DOHH2 (cell line): ENCODE results near the gene PAX6.

Experiments used
- CTCF ChIP-seq: fragments of 200-600 bp; sonication (generic); IDR thresholded peaks from one replicate; pipeline ENCODE4 v1.5.1; 2014; ENCODE audit warnings: antibody characterized with exemption, mild to moderate bottlenecking, low read depth, low read length; ENCODE audit not compliant: poor library complexity, severe bottlenecking
- EZH2phosphoT487 ChIP-seq: fragments of 200-600 bp; sonication (generic); IDR thresholded peaks from 2 replicates; pipeline ENCODE4 v1.6.1; 2017; ENCODE audit warnings: borderline replicate concordance, mild to moderate bottlenecking, antibody characterized with exemption, low read length, moderate library complexity, mixed read lengths

GRCh38 chr11:31757260-31757835 is 53.8 kb downstream of the PAX6 start:
- TF ChIP-seq CTCF (no peak), EZH2phosphoT487 (no peak)
